GM12865 (cell line): Measurements from ENCODE around the gene C1QA.
"Not testable (repeated sequence)": the region's sequence is repeated elsewhere in the genome, so short reads cannot be mapped to it uniquely, and the experiment has no call there.

ENCODE experiments used
- DNase-seq: peaks from one replicate; pipeline ENCODE4 v3.0.0; 2010; ENCODE audit warnings: low read depth
- H3K4me3 ChIP-seq: 2 replicates; pipeline ENCODE4 v1.5.1; 2011; ENCODE audit warnings: mild to moderate bottlenecking, low read depth, low read length, control low read depth
- TF ChIP-seq, protein P1 (sequence below): IDR thresholded peaks from 2 replicates; pipeline ENCODE4 v1.5.1; 2011; ENCODE audit warnings: low read length, control low read depth, low read depth, inconsistent platforms; ENCODE audit not compliant: insufficient read depth; ENCODE audit errors: missing control alignments

Gene C1QA

DNA sequence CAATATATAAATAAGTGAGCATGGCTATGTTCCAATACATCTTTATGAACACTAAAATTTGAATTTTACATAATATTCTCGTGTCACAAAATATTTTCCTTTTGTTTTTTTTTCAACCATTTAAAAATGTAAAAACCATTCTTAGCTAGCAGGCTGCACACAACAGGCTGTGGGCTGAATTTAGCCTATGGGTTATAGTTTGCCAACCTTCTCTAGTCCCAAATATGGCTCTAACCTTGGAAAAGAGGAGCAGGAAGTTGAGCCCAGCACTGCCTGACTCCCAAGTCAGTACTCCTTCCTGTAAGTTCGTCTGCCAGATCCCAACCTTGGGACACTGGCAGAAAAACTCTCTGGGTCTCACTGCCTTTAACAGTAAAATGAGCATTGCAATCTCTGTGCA lies 30.0 kb downstream of the C1QA start:
- DNase-seq, result no peak
- H3K4me3 ChIP-seq, result no peak overlapping the region
- TF ChIP-seq, protein P1, sequence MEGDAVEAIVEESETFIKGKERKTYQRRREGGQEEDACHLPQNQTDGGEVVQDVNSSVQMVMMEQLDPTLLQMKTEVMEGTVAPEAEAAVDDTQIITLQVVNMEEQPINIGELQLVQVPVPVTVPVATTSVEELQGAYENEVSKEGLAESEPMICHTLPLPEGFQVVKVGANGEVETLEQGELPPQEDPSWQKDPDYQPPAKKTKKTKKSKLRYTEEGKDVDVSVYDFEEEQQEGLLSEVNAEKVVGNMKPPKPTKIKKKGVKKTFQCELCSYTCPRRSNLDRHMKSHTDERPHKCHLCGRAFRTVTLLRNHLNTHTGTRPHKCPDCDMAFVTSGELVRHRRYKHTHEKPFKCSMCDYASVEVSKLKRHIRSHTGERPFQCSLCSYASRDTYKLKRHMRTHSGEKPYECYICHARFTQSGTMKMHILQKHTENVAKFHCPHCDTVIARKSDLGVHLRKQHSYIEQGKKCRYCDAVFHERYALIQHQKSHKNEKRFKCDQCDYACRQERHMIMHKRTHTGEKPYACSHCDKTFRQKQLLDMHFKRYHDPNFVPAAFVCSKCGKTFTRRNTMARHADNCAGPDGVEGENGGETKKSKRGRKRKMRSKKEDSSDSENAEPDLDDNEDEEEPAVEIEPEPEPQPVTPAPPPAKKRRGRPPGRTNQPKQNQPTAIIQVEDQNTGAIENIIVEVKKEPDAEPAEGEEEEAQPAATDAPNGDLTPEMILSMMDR, result no peak

DNA sequence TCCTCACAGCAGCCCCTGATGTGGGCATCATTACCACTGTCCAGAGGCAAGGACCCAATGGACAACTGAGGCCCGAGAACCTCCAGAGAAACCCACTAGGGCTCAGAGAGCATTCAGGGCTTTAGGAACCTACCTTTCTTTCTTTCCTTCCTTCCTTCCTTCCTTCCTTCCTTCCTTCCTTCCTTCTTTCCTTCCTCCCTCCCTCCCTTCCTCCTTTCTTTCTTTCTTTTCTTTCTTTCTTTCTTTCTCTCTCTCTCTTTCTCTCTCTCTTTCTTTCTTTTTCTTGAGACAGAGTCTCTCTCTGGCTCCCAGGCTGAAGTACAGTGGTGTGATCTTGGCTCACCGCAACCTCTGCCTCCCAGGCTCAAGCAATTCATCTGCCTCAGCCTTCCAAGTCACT lies 32.4 kb downstream of the C1QA start:
- H3K4me3 ChIP-seq, DNase-seq: not testable (repeated sequence)

DNA sequence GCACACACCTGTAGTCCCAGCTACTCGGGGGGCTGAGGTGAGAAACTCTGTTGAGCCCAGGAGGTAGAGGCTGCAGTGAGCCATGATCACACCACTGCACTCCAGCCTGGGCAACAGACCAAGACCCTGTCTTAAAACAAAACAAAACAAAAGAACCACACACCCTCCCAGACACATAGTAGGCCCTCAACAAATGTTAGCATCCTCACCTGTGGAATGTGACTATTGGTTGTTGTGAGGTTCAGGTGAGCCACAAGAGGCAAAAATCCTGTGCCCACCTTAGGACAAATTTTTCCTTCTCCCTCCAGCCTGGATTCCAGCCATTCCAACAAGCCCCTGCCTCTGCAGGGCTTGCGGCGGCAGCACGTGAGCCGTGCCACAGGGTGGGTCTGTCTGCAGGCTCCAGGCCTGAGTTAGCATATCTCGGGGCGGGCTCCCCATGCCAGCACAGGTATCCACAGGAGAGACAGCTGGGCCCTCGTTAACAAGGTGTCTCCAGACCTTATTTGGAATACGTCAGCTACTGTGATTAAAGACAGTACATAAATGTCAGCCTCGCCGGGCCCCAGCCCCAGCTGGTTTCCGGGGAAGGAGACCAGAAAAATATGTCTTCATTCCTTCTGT lies 34.0 kb downstream of the C1QA start:
- DNase-seq, result no peak
- no peak overlapping the region for H3K4me3 ChIP-seq
- TF ChIP-seq, protein P1, result no peak

DNA sequence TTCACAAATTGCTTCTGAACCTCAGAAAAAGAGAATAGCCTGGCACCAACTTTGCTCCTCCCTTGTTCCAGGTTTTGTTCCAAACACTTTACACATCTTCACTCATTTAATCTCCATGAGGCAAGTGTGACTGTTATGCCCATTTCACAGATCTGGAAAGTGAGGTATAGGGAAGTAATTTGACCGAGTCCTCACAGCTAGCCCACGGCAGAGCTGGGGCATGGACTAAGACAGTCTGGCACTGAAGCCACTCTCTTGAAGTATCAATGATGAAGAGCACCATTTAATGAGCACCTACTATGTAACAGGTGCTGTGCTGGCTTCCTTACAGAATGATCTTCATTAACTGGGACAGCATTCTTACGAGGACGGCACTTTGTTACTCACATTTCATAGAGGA lies 35.6 kb downstream of the C1QA start:
- H3K4me3 ChIP-seq, result no peak overlapping the region
- TF ChIP-seq, protein P1, result no peak
- DNase-seq, result no peak

DNA sequence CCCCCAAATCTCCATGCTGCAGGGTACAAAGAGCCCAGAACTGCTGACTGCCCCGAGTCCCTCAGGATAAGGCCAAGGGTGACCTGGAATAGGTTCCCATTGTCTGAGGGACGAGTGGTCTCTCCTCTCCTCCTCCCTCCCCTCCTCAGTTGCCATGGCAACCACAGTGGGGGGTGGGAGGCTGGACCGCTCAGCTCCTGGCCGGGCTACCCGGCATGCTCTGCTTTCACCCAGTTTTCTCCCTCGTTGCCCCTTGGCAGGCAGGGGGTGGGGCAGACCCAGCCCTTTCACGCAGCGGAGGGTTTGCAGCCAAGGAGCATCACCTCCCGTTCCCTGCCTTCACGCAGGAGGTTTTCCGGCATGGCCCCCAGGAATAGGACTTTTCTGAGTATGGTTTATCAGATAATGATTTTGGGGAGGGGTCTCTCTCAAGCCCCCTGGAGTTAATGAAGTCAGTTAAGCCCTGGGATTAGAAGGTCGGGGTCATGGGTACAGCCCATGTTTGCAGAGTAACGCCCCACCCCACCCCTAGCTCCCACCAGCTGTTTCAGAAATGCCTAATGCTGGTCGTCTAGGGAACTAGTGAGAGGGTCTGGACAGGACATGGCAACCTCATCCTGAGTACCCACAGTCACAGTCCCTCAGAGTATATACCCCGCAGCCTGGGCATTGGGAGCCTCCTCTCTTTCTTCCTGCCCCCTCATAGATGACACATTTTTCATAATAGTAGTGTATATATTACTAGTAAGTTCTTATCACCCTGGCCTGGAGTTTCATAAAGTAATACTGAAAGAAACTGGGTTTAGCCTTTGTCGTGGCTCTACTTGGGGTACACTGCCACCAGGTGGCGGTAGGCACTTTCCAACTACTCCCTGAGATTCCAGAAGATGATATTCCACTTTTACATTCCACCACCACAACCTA lies 37.3 kb downstream of the C1QA start:
- TF ChIP-seq, protein P1, result peak; percentile 71
- DNase-seq, result peak; percentile 59
- H3K4me3 ChIP-seq, result no peak overlapping the region

DNA sequence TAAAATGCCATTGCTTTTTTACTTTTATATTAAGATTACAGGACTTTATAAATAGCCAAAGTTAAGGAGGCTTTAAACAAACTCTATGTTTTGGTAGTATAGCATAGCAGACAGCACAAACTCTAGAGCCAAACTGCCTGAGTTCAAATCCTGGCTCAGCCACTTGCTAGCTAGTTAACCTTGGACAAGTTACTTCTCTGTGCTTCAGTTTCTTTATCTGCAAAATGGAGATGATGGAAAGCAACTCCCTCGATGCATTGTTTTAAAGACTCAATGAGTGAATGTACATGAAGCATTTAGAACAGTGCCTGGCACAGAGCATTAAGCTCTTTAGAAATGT lies 38.0 kb downstream of the C1QA start:
- TF ChIP-seq, protein P1, result no peak
- DNase-seq, result no peak

DNA sequence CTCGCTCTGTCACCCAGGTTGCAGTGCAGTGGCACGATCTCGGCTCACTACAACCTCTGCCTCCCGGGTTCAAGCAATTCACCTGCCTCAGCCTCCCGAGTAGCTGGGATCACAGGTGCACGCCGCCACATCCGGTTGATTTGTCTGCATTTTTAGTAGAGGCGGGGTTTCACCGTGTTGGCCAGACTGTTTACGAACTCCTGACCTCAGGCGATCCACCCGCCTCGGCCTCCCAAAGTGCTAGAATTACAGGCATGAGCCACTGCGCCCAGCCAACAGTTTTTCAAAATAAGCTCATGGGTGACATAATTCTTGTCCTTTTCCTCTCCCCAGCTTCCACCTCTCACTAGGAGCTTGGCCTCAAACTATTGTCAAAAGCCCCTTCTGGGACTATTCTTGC lies 39.7 kb downstream of the C1QA start:
- not testable (repeated sequence) for DNase-seq, H3K4me3 ChIP-seq

More for the DNA sequence above, 38.0 kb downstream of the C1QA start:
- H3K4me3 ChIP-seq, result no peak overlapping the region
